HepG2 (cell line): ENCODE measurements around the gene SSH3. TPM values are rescaled to one million over a fixed set of nuclear protein-coding genes. Genes with fewer than 3 reads are reported as not detected.

Experiments
- FOSL1 ChIP-seq: sonication (generic); formaldehyde crosslinking; IDR thresholded peaks from 2 replicates; pipeline ENCODE4 v1.9.0; 2021; ENCODE audit warnings: missing genetic modification reagents, borderline replicate concordance
- GATAD2A ChIP-seq: IDR thresholded peaks from 2 replicates; pipeline ENCODE4 v1.6.1; 2016
- KLF13 ChIP-seq: sonication (generic); formaldehyde crosslinking; IDR thresholded peaks from 2 replicates; pipeline ENCODE4 v1.4.0; 2020; ENCODE audit warnings: mild to moderate bottlenecking, missing genetic modification reagents
- MED13 ChIP-seq: sonication (generic); formaldehyde crosslinking; IDR thresholded peaks from 2 replicates; pipeline ENCODE4 v1.5.0; 2020; ENCODE audit warnings: missing genetic modification reagents
- NFRKB ChIP-seq: fragments of 450-650 bp; IDR thresholded peaks from 2 replicates; pipeline ENCODE4 v1.6.1; 2017
- PHF21A ChIP-seq: sonication (generic); formaldehyde crosslinking; IDR thresholded peaks from 2 replicates; pipeline ENCODE4 v1.5.0; 2020; ENCODE audit warnings: mild to moderate bottlenecking, missing genetic modification reagents
- PITX1 ChIP-seq: sonication (generic); formaldehyde crosslinking; IDR thresholded peaks from 2 replicates; pipeline ENCODE4 v1.5.1; 2020; ENCODE audit warnings: mild to moderate bottlenecking, missing genetic modification reagents
- POLR2G ChIP-seq: fragments of 200-400 bp; formaldehyde crosslinking; IDR thresholded peaks from 2 replicates; pipeline ENCODE4 v1.6.1; 2018; ENCODE audit warnings: mild to moderate bottlenecking, low read depth, low read length, moderate library complexity
- RBM39 ChIP-seq: fragments of 200-400 bp; formaldehyde crosslinking; IDR thresholded peaks from one replicate; pipeline ENCODE4 v1.6.1; 2018; ENCODE audit warnings: antibody characterized with exemption, mild to moderate bottlenecking, low read depth, low read length; ENCODE audit not compliant: poor library complexity, severe bottlenecking
- ZBED4 ChIP-seq: sonication (generic); formaldehyde crosslinking; IDR thresholded peaks from 2 replicates; pipeline ENCODE4 v1.4.0; 2020; ENCODE audit warnings: missing genetic modification reagents, borderline replicate concordance
- ZBTB1 ChIP-seq: sonication (generic); formaldehyde crosslinking; IDR thresholded peaks from 2 replicates; pipeline ENCODE4 v1.4.0; 2020; ENCODE audit warnings: missing genetic modification reagents, borderline replicate concordance
- ZNF292 ChIP-seq: sonication (generic); formaldehyde crosslinking; IDR thresholded peaks from 2 replicates; pipeline ENCODE4 v1.8.1; 2022; ENCODE audit warnings: mild to moderate bottlenecking, low read depth, missing genetic modification reagents, borderline replicate concordance
- ZNF326 ChIP-seq: sonication (generic); formaldehyde crosslinking; IDR thresholded peaks from 2 replicates; pipeline ENCODE4 v1.4.0; 2020; ENCODE audit warnings: missing genetic modification reagents, borderline replicate concordance
- ZNF335 ChIP-seq: sonication (generic); formaldehyde crosslinking; IDR thresholded peaks from 2 replicates; pipeline ENCODE4 v1.4.0; 2020; ENCODE audit warnings: missing genetic modification reagents
- ZNF639 ChIP-seq: conservative IDR thresholded peaks from 2 replicates; pipeline ENCODE4 v1.6.1; 2018; ENCODE audit warnings: missing genetic modification reagents
- ZNF720 ChIP-seq: sonication (generic); formaldehyde crosslinking; IDR thresholded peaks from 2 replicates; pipeline ENCODE4 v1.4.0; 2020; ENCODE audit warnings: missing genetic modification reagents
- ZNF737 ChIP-seq: sonication (generic); formaldehyde crosslinking; IDR thresholded peaks from 2 replicates; pipeline ENCODE4 v1.5.0; 2020; ENCODE audit warnings: missing genetic modification reagents, mild to moderate bottlenecking, borderline replicate concordance
- ZNF788 ChIP-seq: sonication (generic); formaldehyde crosslinking; IDR thresholded peaks from 2 replicates; pipeline ENCODE4 v1.5.0; 2020; ENCODE audit warnings: mild to moderate bottlenecking, missing genetic modification reagents, borderline replicate concordance
- polyA plus RNA-seq, 8 experiments: library from polyadenylated mRNA; depleted of rRNA in 3 of 8; stranded (reverse) in 7 of 8; unstranded in 1 of 8; fragments of >200 nt; fragmentation: Illumina TruSeq in 4 of 8; extraction: Trizol in 4 of 8; gene quantifications; 2 replicates each; pipeline versions ENCODE4 v1.2.1 to v1.2.3, GENCODE V29; 2011 to 2016; ENCODE audit warnings: low read depth in 4 of 8, missing spikeins in 1 of 8, mixed read lengths in 1 of 8; ENCODE audit not compliant: insufficient read depth in 1 of 8
- total RNA-seq, 5 experiments: library from RNA; depleted of rRNA; stranded (reverse); fragments of >200 nt; fragmentation: Illumina TruSeq; extraction: Trizol; gene quantifications; 2 replicates each; pipeline ENCODE4 v1.2.3, GENCODE V29; 2016; ENCODE audit warnings: low read depth in 1 of 5
- TF ChIP-seq, protein P1 (sequence below): sonication (generic); formaldehyde crosslinking; IDR thresholded peaks from 2 replicates; pipeline ENCODE4 v1.4.0; 2020; ENCODE audit warnings: low read depth, missing genetic modification reagents
- TF ChIP-seq, protein P2 (sequence below): sonication (generic); formaldehyde crosslinking; IDR thresholded peaks from 2 replicates; pipeline ENCODE4 v1.5.0; 2020; ENCODE audit warnings: missing genetic modification reagents

Gene SSH3
- total and polyA plus RNA-seq, 2 of the 13 experiments (the other 11 are each of a cell fraction or from before 2014, with no cell fraction given): 12.4 to 18.8 TPM

DNA sequence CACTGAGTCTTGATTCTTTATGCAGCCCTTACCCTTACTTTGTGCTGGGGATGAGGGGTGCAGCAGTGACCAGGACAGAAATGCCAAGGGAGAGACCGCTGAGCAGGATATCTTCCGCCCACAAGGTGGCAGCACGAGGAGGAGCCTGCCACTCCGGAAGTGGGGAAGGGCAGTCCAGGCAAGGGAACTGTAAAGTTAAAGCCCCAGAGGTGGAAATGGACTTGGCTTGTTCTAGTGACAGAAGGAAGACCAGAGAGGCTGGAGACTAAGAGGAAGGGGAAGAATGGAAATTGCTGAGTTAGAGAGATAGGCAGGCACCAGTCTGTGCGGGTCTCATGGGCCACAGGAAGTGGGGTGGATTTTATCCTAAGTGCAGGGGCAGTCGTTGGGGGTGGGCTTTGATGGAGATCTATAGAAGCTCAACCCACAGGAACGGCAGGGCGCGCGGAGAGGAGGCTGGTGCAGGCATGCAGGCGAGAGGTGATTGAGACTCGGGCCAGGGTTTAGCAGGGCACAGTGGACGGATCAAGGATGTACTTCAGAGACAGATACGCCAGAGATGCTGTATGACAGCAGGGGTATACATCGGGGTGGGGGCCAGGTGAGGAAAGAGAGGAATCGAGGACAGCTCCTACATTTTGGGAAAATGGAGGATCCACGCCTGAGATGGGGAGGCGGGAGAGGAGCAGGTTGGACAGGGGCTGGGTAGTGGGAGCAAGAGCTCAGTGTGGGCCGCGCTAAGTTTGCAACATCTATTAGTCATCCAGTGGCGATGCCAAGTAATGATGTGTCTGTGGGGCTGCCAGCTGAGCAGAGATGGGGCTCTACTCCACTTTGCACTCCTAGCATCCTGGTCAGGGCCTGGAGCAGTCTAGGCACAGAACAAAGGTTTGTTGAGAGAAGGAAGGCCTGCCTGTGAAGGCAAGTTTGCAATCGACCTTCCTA is 40.3 kb upstream of the SSH3 start (continued):
- no peak for TF ChIP-seq POLR2G
- no peak for TF ChIP-seq ZNF292 (CRISPR knock-in tag)
- 0 out of 2 replicates have a peak, but pooled peaks have one; percentile 19 for TF ChIP-seq ZBED4 (CRISPR knock-in tag)
- TF ChIP-seq, protein P1, sequence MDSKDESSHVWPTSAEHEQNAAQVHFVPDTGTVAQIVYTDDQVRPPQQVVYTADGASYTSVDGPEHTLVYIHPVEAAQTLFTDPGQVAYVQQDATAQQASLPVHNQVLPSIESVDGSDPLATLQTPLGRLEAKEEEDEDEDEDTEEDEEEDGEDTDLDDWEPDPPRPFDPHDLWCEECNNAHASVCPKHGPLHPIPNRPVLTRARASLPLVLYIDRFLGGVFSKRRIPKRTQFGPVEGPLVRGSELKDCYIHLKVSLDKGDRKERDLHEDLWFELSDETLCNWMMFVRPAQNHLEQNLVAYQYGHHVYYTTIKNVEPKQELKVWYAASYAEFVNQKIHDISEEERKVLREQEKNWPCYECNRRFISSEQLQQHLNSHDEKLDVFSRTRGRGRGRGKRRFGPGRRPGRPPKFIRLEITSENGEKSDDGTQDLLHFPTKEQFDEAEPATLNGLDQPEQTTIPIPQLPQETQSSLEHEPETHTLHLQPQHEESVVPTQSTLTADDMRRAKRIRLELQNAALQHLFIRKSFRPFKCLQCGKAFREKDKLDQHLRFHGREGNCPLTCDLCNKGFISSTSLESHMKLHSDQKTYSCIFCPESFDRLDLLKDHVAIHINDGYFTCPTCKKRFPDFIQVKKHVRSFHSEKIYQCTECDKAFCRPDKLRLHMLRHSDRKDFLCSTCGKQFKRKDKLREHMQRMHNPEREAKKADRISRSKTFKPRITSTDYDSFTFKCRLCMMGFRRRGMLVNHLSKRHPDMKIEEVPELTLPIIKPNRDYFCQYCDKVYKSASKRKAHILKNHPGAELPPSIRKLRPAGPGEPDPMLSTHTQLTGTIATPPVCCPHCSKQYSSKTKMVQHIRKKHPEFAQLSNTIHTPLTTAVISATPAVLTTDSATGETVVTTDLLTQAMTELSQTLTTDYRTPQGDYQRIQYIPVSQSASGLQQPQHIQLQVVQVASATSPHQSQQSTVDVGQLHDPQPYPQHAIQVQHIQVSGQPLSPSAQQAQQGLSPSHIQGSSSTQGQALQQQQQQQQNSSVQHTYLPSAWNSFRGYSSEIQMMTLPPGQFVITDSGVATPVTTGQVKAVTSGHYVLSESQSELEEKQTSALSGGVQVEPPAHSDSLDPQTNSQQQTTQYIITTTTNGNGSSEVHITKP (CRISPR knock-in tag): no peak
- TF ChIP-seq ZBTB1: no peak
- TF ChIP-seq KLF13: no peak
- TF ChIP-seq ZNF326: no peak
- TF ChIP-seq GATAD2A (CRISPR knock-in tag): peak; percentile 64
- TF ChIP-seq PITX1 (CRISPR knock-in tag): peak; percentile 47; the same call in 1 of the 2 replicates
- TF ChIP-seq RBM39: no peak
- TF ChIP-seq PHF21A: no peak
- no peak for TF ChIP-seq MED13 (CRISPR knock-in tag)
- no peak for TF ChIP-seq FOSL1 (CRISPR knock-in tag)
- no peak for TF ChIP-seq ZNF639 (CRISPR knock-in tag)
- TF ChIP-seq ZNF737 (CRISPR knock-in tag): no peak
- no peak for TF ChIP-seq ZNF335 (CRISPR knock-in tag)
- TF ChIP-seq, protein P2, sequence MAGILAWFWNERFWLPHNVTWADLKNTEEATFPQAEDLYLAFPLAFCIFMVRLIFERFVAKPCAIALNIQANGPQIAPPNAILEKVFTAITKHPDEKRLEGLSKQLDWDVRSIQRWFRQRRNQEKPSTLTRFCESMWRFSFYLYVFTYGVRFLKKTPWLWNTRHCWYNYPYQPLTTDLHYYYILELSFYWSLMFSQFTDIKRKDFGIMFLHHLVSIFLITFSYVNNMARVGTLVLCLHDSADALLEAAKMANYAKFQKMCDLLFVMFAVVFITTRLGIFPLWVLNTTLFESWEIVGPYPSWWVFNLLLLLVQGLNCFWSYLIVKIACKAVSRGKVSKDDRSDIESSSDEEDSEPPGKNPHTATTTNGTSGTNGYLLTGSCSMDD (CRISPR knock-in tag): no peak
- TF ChIP-seq ZNF720 (CRISPR knock-in tag): no peak
- no peak for TF ChIP-seq ZNF788
- TF ChIP-seq NFRKB: no peak
